VCaP (cell line): ENCODE results near the gene RETN.

ENCODE experiments used
- H3K27ac ChIP-seq: fragments of 450-650 bp; 2 replicates; pipeline ENCODE4 v1.5.1; 2017
- CTCF ChIP-seq: fragments of 450-650 bp; conservative IDR thresholded peaks from 2 replicates; pipeline ENCODE4 v1.5.1; 2017; ENCODE audit warnings: mild to moderate bottlenecking, moderate library complexity

The RETN gene

DNA sequence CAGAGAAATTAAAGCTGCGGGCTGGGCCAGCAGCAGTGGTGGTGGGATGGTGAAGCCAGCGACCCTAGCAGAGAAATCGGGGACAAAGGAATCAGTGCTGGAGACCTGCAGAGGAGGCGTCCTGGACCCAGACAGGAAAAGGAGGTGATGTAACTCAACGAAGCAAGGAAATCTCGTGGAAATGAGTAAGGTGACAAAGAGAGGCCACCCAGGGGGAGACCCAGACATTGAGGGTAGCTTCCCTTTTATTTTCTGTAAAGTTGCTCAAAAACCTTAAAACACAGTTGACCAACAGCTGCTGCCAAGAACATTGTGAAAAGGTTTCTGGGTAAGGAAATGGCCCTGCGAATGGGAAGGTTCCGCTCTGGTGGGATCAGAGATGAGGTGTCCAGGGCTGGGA lies 13.3 kb upstream of the RETN start:
- no peak overlapping the region for H3K27ac ChIP-seq
- TF ChIP-seq CTCF: no peak

DNA sequence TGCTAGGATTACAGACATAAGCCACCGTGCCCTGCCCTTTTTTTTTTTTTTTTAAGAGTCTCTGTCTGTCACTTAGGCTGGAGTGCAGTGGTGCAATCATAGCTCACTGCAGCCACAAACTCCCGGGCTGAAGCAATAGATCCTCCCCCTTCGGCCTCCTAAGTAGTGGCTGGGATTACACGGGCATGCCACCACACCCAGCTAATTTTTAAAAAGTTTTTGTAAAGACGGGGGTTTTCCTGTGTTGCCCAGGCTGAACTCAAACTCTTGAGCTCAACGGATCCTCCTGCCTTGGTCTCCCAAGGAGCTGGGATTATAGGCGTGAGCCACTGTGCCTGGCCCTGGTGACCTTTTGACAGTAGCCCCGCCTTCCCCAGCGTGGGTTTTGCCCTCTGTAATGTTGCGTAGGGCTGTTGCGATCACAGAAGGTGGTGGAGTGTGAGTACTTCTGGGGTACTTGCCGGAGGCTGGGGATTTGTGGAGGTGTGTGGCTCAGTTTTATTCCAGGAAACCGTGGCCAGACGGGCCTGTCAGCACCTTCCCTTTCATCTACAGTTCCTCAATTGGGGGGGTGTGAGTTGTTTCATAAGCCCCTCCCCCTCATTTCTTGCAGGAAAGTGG lies 11.6 kb upstream of the RETN start:
- TF ChIP-seq CTCF: no peak
- H3K27ac ChIP-seq: no peak overlapping the region

- no peak for TF ChIP-seq CTCF
Measured at GRCh38 chr19:7658219-7658686, 10.6 kb upstream of the RETN start.

GRCh38 chr19:7661744-7662538 lies 6.9 kb upstream of the RETN start:
- no peak overlapping the region for H3K27ac ChIP-seq
- no peak for TF ChIP-seq CTCF

More at GRCh38 chr19:7658219-7658686, 10.6 kb upstream of the RETN start:
- H3K27ac ChIP-seq: no peak overlapping the region

- no peak for TF ChIP-seq CTCF
Measured at GRCh38 chr19:7662657-7663056, 6.2 kb upstream of the RETN start.

GRCh38 chr19:7663706-7664105 lies 5.1 kb upstream of the RETN start:
- H3K27ac ChIP-seq: no peak overlapping the region
- TF ChIP-seq CTCF: no peak

More at GRCh38 chr19:7662657-7663056, 6.2 kb upstream of the RETN start:
- no peak overlapping the region for H3K27ac ChIP-seq

DNA sequence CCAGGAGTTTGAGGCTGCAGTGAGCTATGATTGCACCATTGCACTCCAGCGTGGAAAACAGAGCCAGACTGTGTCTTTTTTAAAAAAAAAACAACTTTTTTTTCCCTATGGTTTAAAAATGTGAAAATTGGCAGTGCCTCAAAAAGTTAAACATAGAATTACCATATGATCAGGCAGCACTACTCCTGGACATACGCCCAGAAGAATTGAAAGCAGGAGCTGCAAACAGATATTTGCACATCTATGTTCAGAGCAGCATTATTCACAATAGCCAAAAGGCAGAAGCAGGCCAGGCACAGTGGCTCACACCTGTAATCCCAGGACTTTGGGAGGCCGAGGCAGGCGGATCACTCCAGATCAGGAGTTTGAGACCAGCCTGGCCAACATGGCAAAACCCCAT lies 3.8 kb upstream of the RETN start:
- H3K27ac ChIP-seq: peak overlapping the region; percentile 28
- no peak for TF ChIP-seq CTCF
